Measurements from ENCODE around the gene COL6A2.
"Not testable (repeated sequence)": the region's sequence is repeated elsewhere in the genome, so short reads cannot be mapped to it uniquely, and the experiment has no call there.

COL6A2 gene

GRCh38 chr21:46061063-46061462 is 36.8 kb upstream of the COL6A2 start:
- DNase-seq: no peak

GRCh38 chr21:46061518-46061917 is 36.4 kb upstream of the COL6A2 start:
- DNase-seq: no peak

- DNase-seq: no peak
Measured at GRCh38 chr21:46061950-46062349, 36.0 kb upstream of the COL6A2 start.

- DNase-seq: no peak
Measured at GRCh38 chr21:46062471-46063211, 35.3 kb upstream of the COL6A2 start.

GRCh38 chr21:46063227-46063626 is 34.7 kb upstream of the COL6A2 start:
- no peak for DNase-seq

GRCh38 chr21:46063734-46064680 is 33.9 kb upstream of the COL6A2 start:
- no peak for DNase-seq

GRCh38 chr21:46064870-46065214 is 33.1 kb upstream of the COL6A2 start:
- DNase-seq: no peak

GRCh38 chr21:46065215-46065913 is 32.5 kb upstream of the COL6A2 start:
- peak; percentile 67 for DNase-seq

- DNase-seq: no peak
Measured at GRCh38 chr21:46065914-46066551, 31.9 kb upstream of the COL6A2 start.

- peak; percentile 69 for DNase-seq
Measured at GRCh38 chr21:46066591-46067331, 31.2 kb upstream of the COL6A2 start.

- DNase-seq: no peak
Measured at GRCh38 chr21:46067505-46068201, 30.3 kb upstream of the COL6A2 start.

GRCh38 chr21:46068516-46069079 is 29.3 kb upstream of the COL6A2 start:
- no peak for DNase-seq

- DNase-seq: no peak
Measured at GRCh38 chr21:46069166-46069565, 28.7 kb upstream of the COL6A2 start.

GRCh38 chr21:46069719-46070279 is 28.1 kb upstream of the COL6A2 start:
- DNase-seq: no peak

GRCh38 chr21:46071082-46071481 is 26.8 kb upstream of the COL6A2 start:
- DNase-seq: no peak

- not testable (repeated sequence) for DNase-seq
Measured at GRCh38 chr21:46076724-46077123, 21.2 kb upstream of the COL6A2 start.

- DNase-seq: no peak
Measured at GRCh38 chr21:46077674-46078101, 20.2 kb upstream of the COL6A2 start.

- no peak for DNase-seq
Measured at GRCh38 chr21:46078322-46078977, 19.5 kb upstream of the COL6A2 start.

GRCh38 chr21:46078978-46079351 is 18.9 kb upstream of the COL6A2 start:
- DNase-seq: no peak

All from fibroblast of upper back skin (primary cell).